ENCODE results near the gene CAVIN2. TPM values are rescaled to one million over a fixed set of nuclear protein-coding genes. Genes with fewer than 3 reads are reported as not detected.
A peak's percentile ranks its signal among the peaks of the same experiment; 100 is the strongest.

The CAVIN2 gene
- total RNA-seq, 2 donors from 2014 or later, result 10.9 to 15.8 TPM

- Histone ChIP-seq H3K27me3 (no peaks in the 10 kb centered on the region), H3K27ac (no peak overlapping the region), H3K9me3 (no peaks in the 10 kb centered on the region), H3K4me1 (peaks cover 7% of the 10 kb centered on the region), H3K36me3 (replicated peaks in 1 of 2; ENCODE audit: insufficient read depth in 1 of 2, low read depth in 2 of 2) (no peaks in the 10 kb centered on the region), H3K4me3 (no peak overlapping the region)
- TF ChIP-seq CTCF (IDR thresholded peaks at IDR 0.05) (peak in 1 of 7 experiments; percentile 23), POLR2A (IDR thresholded peaks at IDR 0.05) (no peak)
- DNase-seq (no peak), ATAC-seq (no peak)
- 24 to 39% methylated on average over 7 of the region's 7 CpGs for whole genome bisulfite sequencing, 2 donors
- intact Hi-C loops (cut with DNase I), result no loop called here
Measured at GRCh38 chr2:191839918-191840804, 6.7 kb downstream of the CAVIN2 start.

- WGBS, 2 donors, result 78 to 85% methylated on average over 4 of the region's 4 CpGs
- Histone ChIP-seq H3K27me3 (no peaks in the 10 kb centered on the region), H3K4me3 (no peak overlapping the region), H3K9me3 (no peaks in the 10 kb centered on the region), H3K4me1 (peaks cover 7% of the 10 kb centered on the region), H3K27ac (no peak overlapping the region), H3K36me3 (replicated peaks in 1 of 2; ENCODE audit: insufficient read depth in 1 of 2, low read depth in 2 of 2) (no peaks in the 10 kb centered on the region)
- intact Hi-C loops (cut with DNase I), result no loop called here
- no peak for ATAC-seq
- no peak for DNase-seq
- no peak for TF ChIP-seq CTCF (IDR thresholded peaks at IDR 0.05)
- TF ChIP-seq POLR2A (IDR thresholded peaks at IDR 0.05), result no peak
Measured at GRCh38 chr2:191838526-191838925, 8.4 kb downstream of the CAVIN2 start.

GRCh38 chr2:191836853-191837769, 9.8 kb downstream of the CAVIN2 start:
- no peaks in the 10 kb centered on the region for H3K27me3 ChIP-seq
- no peak for DNase-seq
- no peak overlapping the region for H3K27ac ChIP-seq
- peaks cover 7% of the 10 kb centered on the region for H3K4me1 ChIP-seq
- no peak for TF ChIP-seq POLR2A (IDR thresholded peaks at IDR 0.05)
- no peak for TF ChIP-seq CTCF (IDR thresholded peaks at IDR 0.05)
- 54 to 67% methylated on average over 9 of the region's 9 CpGs for WGBS, 2 donors
- no peak overlapping the region for H3K4me3 ChIP-seq
- intact Hi-C loops (cut with DNase I), result no loop called here
- no peak for ATAC-seq
- no peaks in the 10 kb centered on the region for H3K36me3 ChIP-seq (replicated peaks in 1 of 2; ENCODE audit: insufficient read depth in 1 of 2, low read depth in 2 of 2)
- no peaks in the 10 kb centered on the region for H3K9me3 ChIP-seq

- Histone ChIP-seq H3K27ac (no peak overlapping the region), H3K4me1 (peaks cover 7% of the 10 kb centered on the region), H3K27me3 (no peaks in the 10 kb centered on the region), H3K36me3 (replicated peaks in 1 of 2; ENCODE audit: insufficient read depth in 1 of 2, low read depth in 2 of 2) (no peaks in the 10 kb centered on the region), H3K4me3 (no peak overlapping the region), H3K9me3 (no peaks in the 10 kb centered on the region)
- WGBS, 2 donors, result 73 to 78% methylated on average over 11 of the region's 11 CpGs
- ATAC-seq, result no peak
- DNase-seq, result no peak
- no peak for TF ChIP-seq POLR2A (IDR thresholded peaks at IDR 0.05)
- no peak for TF ChIP-seq CTCF (IDR thresholded peaks at IDR 0.05)
- intact Hi-C loops (cut with DNase I), result no loop called here
Measured at GRCh38 chr2:191836471-191836852, 10.4 kb downstream of the CAVIN2 start.

All from body of pancreas (tissue), 4 donors.